GM08714 (cell line): ENCODE data around the gene SSBP4.

Experiments
- H3K4me3 ChIP-seq: fragments of 200-500 bp; sonication (Bioruptor generic); 2 replicates; pipeline ENCODE4 v1.5.1; 2014; ENCODE audit warnings: mild to moderate bottlenecking, low read length, inconsistent platforms
- ZNF274 ChIP-seq: IDR thresholded peaks from 2 replicates; pipeline ENCODE4 v1.6.1; 2012; ENCODE audit warnings: mild to moderate bottlenecking, low read depth, low read length

Gene SSBP4

GRCh38 chr19:18449552-18449951 is 30.4 kb downstream of the SSBP4 start:
- no peak for TF ChIP-seq ZNF274
- no peak overlapping the region for H3K4me3 ChIP-seq

- no peak overlapping the region for H3K4me3 ChIP-seq
- TF ChIP-seq ZNF274: no peak
Observed at GRCh38 chr19:18450021-18450930, 31.1 kb downstream of the SSBP4 start.

- H3K4me3 ChIP-seq: no peak overlapping the region
- no peak for TF ChIP-seq ZNF274
Observed at GRCh38 chr19:18450931-18451836, 32.0 kb downstream of the SSBP4 start.

- no peak overlapping the region for H3K4me3 ChIP-seq
- TF ChIP-seq ZNF274: no peak
Observed at GRCh38 chr19:18452386-18452785, 33.2 kb downstream of the SSBP4 start.

GRCh38 chr19:18453269-18454024 is 34.2 kb downstream of the SSBP4 start:
- TF ChIP-seq ZNF274: no peak
- no peak overlapping the region for H3K4me3 ChIP-seq

GRCh38 chr19:18456279-18456678 is 37.1 kb downstream of the SSBP4 start:
- no peak for TF ChIP-seq ZNF274
- no peak overlapping the region for H3K4me3 ChIP-seq

GRCh38 chr19:18456974-18457373 is 37.8 kb downstream of the SSBP4 start:
- H3K4me3 ChIP-seq: no peak overlapping the region
- TF ChIP-seq ZNF274: no peak

GRCh38 chr19:18457483-18458331 is 38.5 kb downstream of the SSBP4 start:
- TF ChIP-seq ZNF274: no peak
- H3K4me3 ChIP-seq: no peak overlapping the region

GRCh38 chr19:18460900-18461299 is 41.7 kb downstream of the SSBP4 start:
- H3K4me3 ChIP-seq: no peak overlapping the region
- TF ChIP-seq ZNF274: no peak

- no peak overlapping the region for H3K4me3 ChIP-seq
- no peak for TF ChIP-seq ZNF274
Observed at GRCh38 chr19:18461471-18461870, 42.3 kb downstream of the SSBP4 start.

- TF ChIP-seq ZNF274: no peak
- H3K4me3 ChIP-seq: no peak overlapping the region
Observed at GRCh38 chr19:18464646-18465045, 45.4 kb downstream of the SSBP4 start.

- no peak for TF ChIP-seq ZNF274
- no peak overlapping the region for H3K4me3 ChIP-seq
Observed at GRCh38 chr19:18465214-18465963, 46.2 kb downstream of the SSBP4 start.
